Neutrophil (primary cell): Measurements from ENCODE around the gene OR10T2.
"Not testable (repeated sequence)": the region's sequence is repeated elsewhere in the genome, so short reads cannot be mapped to it uniquely, and the experiment has no call there.

ENCODE experiments used
- H3K27ac ChIP-seq: fragments of 200-600 bp; sonication (generic); 2 replicates; pipeline ENCODE4 v1.5.1; 2016; ENCODE audit warnings: mild to moderate bottlenecking, moderate library complexity
- H3K27me3 ChIP-seq: fragments of 200-600 bp; sonication (generic); 2 replicates; pipeline ENCODE4 v1.6.0; 2016; ENCODE audit warnings: mild to moderate bottlenecking
- H3K36me3 ChIP-seq: fragments of 200-600 bp; sonication (generic); 2 replicates; pipeline ENCODE4 v1.5.1; 2017
- H3K4me1 ChIP-seq, 2 experiments: fragments of 200-600 bp in 1 of 2; sonication (generic) in 1 of 2; 1 replicate in 1 of 2; 2 replicates in 1 of 2; pipeline versions ENCODE4 v1.5.1 to v1.6.1; 2013 to 2016; ENCODE audit warnings: low read depth in 1 of 2, low read length in 1 of 2, mild to moderate bottlenecking in 1 of 2, moderate library complexity in 1 of 2; ENCODE audit not compliant: control insufficient read depth in 1 of 2, insufficient read depth in 1 of 2
- H3K4me3 ChIP-seq, 2 experiments: fragments of 200-600 bp in 1 of 2; sonication (generic) in 1 of 2; 1 replicate in 1 of 2; 2 replicates in 1 of 2; pipeline ENCODE4 v1.5.1; 2013 to 2016; ENCODE audit warnings: low read depth in 1 of 2, low read length in 1 of 2, mild to moderate bottlenecking in 1 of 2, moderate library complexity in 1 of 2
- H3K9me3 ChIP-seq: fragments of 200-600 bp; sonication (generic); 2 replicates; pipeline ENCODE4 v1.5.1; 2016
- TF ChIP-seq, protein P1 (sequence below): fragments of 200-600 bp; sonication (generic); IDR thresholded peaks from 2 replicates; pipeline ENCODE4 v1.5.1; 2016; ENCODE audit warnings: antibody characterized with exemption

Gene OR10T2

DNA sequence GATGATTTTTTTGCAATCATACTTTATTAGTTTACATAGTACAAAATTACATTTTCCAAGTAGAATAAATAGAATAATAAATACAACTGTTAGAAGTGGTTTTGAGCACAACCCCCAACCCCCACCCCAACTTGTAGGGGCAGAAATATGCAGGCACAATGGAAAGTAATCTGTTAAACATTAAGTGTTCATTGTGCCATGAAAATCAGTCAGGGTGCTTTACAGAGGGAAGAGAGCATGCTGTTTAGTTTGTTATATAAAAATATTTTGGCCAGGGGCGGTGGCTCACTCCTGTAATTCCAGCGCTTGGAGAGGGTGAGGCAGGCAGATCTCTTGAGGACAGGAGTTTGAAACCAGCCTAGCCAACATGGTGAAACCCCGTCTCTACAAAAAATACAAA lies 2.6 kb downstream of the OR10T2 start:
- no peaks in the 10 kb centered on the region for H3K4me1 ChIP-seq
- TF ChIP-seq, protein P1, sequence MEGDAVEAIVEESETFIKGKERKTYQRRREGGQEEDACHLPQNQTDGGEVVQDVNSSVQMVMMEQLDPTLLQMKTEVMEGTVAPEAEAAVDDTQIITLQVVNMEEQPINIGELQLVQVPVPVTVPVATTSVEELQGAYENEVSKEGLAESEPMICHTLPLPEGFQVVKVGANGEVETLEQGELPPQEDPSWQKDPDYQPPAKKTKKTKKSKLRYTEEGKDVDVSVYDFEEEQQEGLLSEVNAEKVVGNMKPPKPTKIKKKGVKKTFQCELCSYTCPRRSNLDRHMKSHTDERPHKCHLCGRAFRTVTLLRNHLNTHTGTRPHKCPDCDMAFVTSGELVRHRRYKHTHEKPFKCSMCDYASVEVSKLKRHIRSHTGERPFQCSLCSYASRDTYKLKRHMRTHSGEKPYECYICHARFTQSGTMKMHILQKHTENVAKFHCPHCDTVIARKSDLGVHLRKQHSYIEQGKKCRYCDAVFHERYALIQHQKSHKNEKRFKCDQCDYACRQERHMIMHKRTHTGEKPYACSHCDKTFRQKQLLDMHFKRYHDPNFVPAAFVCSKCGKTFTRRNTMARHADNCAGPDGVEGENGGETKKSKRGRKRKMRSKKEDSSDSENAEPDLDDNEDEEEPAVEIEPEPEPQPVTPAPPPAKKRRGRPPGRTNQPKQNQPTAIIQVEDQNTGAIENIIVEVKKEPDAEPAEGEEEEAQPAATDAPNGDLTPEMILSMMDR = no peak

DNA sequence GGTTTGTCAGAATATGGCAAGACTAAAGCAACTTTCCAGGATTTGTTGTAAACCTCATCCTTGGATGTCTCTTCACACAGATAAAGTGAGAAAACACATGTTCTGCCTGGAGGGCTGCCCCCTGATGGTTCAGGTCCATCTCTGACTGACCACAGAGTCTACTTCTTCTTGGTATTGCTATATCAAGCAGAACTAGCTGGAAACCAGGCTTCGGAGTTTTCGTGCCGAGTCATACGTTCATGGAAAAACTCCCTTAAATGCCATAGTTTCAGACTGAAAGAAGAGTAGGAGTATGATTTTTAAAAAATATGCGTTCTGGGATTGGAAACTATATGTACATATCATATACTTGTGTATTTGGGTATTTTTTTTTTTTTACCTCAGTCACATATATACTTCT lies 5.8 kb downstream of the OR10T2 start:
- H3K9me3 ChIP-seq = no peaks in the 10 kb centered on the region
- no peak overlapping the region for H3K27ac ChIP-seq
- H3K4me3 ChIP-seq = no peak overlapping the region
- TF ChIP-seq, protein P1 = no peak
- H3K27me3 ChIP-seq = no peaks in the 10 kb centered on the region
- H3K36me3 ChIP-seq = no peaks in the 10 kb centered on the region
- H3K4me1 ChIP-seq = no peaks in the 10 kb centered on the region

More for the DNA sequence above, 2.6 kb downstream of the OR10T2 start:
- no peaks in the 10 kb centered on the region for H3K9me3 ChIP-seq
- H3K4me3 ChIP-seq = no peak overlapping the region
- H3K27ac ChIP-seq = no peak overlapping the region
- H3K36me3 ChIP-seq = no peaks in the 10 kb centered on the region
- no peaks in the 10 kb centered on the region for H3K27me3 ChIP-seq

DNA sequence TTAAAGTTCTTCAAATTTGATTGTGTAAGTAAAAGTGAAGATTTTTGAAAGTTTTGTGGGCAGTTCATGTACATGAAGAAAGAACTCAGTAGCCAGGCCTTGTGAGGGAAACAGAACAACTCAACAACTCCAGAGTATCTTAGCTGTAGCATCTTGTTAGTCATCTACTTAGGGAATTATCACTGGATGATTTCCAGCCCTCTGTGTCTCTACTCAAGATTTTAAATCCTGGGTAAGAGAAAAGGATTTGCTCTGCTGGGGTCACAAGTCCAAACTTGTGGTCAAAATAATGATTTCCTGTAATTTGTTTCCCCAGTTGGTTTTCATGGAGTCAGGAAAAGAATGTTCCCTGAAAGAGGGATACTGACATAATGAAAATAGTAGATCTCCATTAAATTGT lies 8.2 kb downstream of the OR10T2 start:
- no peaks in the 10 kb centered on the region for H3K4me1 ChIP-seq
- TF ChIP-seq, protein P1 = no peak
- no peak overlapping the region for H3K4me3 ChIP-seq
- no peaks in the 10 kb centered on the region for H3K36me3 ChIP-seq
- H3K9me3 ChIP-seq = no peaks in the 10 kb centered on the region
- no peak overlapping the region for H3K27ac ChIP-seq
- H3K27me3 ChIP-seq = no peaks in the 10 kb centered on the region

DNA sequence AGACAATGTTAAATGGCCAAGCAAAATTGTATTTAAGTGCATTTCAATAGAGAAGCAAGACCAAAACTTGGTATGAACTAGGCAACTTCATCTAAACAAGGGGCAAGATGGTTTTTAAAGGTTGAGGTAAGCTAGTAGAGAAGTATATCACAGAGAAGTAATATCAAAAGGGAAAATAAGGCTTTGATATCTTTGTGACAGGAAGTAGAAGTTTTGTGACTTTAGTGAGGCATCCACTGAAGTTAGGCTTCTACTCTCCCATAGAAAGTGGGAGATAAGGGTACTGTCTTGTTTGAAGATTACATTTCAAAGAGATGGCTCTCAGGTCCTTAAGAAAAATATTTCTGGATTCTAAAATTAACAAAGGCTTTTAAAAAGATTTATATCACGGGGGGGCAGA lies 8.9 kb downstream of the OR10T2 start:
- no peaks in the 10 kb centered on the region for H3K4me1 ChIP-seq
- no peaks in the 10 kb centered on the region for H3K27me3 ChIP-seq
- no peak overlapping the region for H3K4me3 ChIP-seq
- TF ChIP-seq, protein P1 = no peak
- no peaks in the 10 kb centered on the region for H3K9me3 ChIP-seq
- no peak overlapping the region for H3K27ac ChIP-seq
- no peaks in the 10 kb centered on the region for H3K36me3 ChIP-seq

DNA sequence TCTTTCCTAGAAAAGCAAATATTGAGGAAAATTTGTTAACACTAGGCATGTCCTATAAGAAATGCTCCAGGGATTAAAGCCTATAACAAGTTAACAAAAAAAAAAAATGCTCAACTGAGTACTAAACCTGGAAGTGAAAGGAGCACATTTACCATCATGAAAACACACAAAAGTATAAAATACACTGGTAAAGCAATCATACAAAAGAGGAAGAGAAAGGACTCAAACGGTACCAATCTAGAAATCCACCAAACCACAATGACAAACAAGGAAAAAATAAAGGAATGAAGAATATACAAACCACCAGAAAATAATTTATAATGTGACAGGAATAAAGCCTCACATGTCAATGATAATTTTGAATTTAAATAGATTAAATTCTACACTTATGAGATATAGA lies 24.4 kb downstream of the OR10T2 start:
- no peak overlapping the region for H3K27ac ChIP-seq
- H3K9me3 ChIP-seq = no peaks in the 10 kb centered on the region
- H3K36me3 ChIP-seq = no peaks in the 10 kb centered on the region
- no peaks in the 10 kb centered on the region for H3K4me1 ChIP-seq
- TF ChIP-seq, protein P1 = no peak
- H3K4me3 ChIP-seq = no peak overlapping the region
- H3K27me3 ChIP-seq = no peaks in the 10 kb centered on the region

DNA sequence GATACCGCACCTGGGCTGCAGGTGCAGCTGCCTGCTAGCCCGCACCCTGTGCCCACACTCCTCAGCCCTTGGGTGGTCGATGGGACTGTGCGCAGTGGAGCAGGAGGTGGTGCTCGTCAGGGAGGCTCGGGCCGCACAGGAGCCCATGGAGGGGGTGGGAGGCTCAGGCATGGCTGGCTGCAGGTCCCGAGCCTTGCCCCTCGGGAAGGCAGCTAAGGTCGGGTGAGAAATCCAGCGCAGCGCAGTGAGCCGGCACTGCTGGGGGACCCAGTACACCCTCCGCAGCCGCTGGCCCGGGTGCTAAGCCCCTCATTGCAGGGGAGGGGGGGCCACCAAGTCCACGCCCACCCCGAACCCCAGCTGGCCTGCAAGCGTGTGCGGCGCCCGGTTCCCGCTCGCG lies 25.2 kb downstream of the OR10T2 start:
- H3K4me3 ChIP-seq, H3K9me3 ChIP-seq, H3K27me3 ChIP-seq, H3K27ac ChIP-seq, H3K4me1 ChIP-seq, H3K36me3 ChIP-seq: not testable (repeated sequence)
